Measurements from ENCODE around the gene PREX1.

The PREX1 gene

GRCh38 chr20:48649104-48649626 is 178.6 kb downstream of the PREX1 start:
- DNase-seq: no peak

GRCh38 chr20:48648482-48649051 is 179.2 kb downstream of the PREX1 start:
- no peak for DNase-seq

DNA sequence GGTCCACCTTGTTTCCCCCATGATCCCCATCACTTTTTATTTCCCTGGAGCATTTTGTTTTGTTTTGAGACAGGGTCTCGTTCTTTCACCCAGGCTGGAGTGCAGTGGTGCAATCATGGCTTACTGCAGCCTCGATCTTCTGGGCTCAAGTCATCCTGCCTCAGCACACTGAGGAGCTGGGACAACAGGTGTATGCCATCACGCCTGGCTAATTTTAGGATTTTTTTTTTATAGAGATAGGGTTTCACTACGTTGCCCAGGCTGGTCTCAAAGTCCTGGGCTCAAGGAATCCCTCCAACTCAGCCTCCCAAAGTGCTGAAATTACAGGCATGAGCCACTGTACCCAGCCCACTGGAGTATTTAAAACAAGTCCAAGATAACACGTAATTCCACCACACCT is 179.9 kb downstream of the PREX1 start:
- DNase-seq: no peak

- no peak for DNase-seq
These were observed 182.1 kb downstream of the PREX1 start for GRCh38 chr20:48645666-48646065.

DNA sequence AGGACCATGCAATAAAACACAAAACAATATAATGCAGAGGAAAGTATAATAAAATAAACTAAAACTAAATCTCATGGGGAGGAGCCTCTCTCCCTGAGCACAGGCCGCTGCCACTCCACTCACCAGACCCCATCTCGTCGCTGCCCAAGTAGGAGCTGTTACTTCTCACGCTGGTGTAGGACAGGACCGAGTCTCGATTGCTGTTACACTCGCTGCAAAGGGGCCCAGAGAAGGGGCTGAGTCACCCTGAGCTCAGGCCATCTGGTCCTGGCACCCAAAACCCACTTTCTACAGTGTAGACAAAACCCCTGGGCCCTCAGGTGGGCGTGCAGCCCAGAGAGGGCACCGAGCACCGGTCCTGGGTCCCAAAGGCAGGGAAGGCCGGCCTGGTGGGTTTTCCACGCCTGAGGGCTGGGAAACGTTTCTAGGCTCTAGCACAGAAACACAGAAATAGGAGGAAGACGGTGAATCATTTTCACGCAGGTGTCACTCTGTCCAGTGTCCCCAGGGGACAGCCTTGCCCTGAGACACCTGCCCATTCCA is 183.4 kb downstream of the PREX1 start:
- DNase-seq: no peak

DNA sequence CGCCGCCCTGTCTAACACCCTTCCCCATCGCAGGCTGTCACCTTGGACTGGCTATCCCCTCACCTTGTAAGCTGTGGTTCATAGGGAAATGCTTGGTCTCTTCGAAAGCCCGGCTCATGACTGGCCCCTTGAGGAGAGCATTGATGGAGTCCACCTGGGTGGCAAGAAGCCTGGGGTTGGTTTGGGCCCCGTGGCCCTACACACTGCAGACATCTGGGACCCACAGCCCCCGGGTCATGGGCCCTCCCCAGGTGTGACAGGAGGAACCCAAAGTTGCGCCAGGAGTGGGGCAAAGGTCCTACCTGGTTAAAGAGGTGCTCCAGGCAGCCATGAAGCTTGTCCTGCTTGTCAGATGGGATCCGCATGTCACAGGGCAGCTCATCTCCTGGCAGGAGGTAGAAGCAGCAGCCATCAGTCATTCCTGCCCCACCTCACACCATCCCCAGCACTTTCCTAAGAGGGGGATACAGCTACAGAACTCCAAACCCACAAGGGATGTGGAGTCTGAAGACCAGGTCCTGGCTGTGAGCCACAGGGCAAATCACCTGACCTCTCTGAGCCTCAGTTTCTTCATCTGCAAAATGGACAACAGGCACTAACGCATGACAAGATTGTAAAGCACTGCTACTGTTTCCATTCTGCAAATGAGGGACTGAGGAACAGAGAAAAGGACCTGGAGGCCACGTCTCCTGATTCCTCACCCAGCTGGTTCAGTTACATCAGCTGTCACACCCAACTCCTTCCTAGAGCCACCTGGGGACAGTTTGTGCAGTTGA is 185.5 kb downstream of the PREX1 start:
- DNase-seq: no peak

GRCh38 chr20:48640871-48641270 is 186.9 kb downstream of the PREX1 start:
- no peak for DNase-seq

DNA sequence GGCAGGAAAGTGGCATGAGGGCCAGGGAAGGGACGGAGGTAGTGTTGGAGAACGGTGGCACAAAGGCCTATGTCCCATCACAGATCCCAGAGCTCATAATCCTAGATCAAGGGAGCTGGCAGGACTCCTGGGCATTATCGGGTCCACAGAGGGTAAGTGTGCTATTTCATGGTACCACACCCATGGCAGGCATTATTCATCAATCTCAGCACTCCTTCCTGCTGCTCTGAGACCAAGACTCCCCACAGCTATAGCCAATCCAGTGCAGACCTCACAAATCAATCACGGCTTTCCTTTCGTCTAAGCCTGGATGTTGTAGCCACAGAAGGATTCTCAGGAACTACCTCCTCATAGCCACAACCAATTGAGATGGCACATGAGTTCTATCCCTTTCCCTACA is 187.9 kb downstream of the PREX1 start:
- no peak for DNase-seq

DNA sequence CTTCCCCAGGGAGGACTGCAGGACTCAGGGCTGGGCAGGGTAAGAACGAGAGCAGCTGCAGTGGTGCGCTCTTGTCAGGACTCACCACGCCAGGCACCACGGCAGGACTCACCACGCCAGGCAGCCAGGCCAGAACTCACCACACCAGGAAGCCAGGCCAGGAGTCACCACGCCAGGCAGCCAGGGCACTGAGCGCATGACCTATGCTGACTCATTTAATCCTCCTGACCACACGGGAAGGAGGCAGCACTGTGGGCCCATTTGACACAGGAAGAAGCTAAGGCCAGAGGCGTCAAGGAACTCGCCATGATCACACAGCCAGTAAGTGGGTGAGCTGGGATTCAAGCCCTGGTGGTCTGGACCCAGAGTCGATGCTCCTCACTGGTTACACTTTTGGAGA is 189.3 kb downstream of the PREX1 start:
- no peak for DNase-seq

DNA sequence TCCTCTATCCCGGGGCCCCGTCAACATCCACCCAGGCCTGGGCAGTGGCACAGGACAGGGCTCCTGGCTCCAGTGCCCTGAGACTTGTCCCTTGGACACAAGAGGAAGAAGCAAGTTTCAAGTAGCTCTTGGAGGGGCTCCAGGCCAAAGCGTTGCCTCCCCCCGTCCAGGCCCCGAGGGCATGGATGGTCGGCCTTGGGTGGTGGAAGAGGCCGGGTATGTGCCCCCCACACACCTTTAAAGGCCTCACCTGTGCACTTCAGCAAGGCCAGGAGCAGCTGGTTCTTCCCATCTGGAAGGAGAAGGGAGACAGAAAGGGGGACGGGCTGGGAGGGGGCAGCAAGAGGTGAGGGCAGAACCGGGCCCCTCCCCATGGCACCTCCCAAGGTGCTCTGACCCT is 190.3 kb downstream of the PREX1 start:
- DNase-seq: no peak

GRCh38 chr20:48636301-48636700 is 191.5 kb downstream of the PREX1 start:
- DNase-seq: peak; percentile 41

- DNase-seq: peak; percentile 49
These were observed 192.0 kb downstream of the PREX1 start for GRCh38 chr20:48635791-48636267.

DNA sequence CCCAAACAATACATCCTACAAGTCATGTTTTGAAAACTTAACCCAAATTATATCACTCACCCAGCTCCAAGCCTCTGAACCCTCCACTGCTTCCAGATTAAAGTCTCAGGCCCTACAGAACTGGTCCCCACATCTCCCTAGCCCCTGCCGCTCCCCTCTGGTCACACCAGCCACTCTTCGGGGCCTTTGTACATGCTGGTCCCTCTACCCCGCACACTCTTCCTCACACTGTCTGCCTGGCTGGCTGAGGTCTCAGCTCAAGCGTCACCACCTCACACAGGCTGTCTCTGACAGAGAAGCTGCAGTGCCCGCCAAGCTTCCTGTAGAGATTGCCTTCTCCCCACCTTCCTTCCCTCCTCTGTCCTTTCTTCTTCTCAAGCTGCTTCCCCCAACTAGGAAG is 192.4 kb downstream of the PREX1 start:
- DNase-seq: no peak

- DNase-seq: no peak
These were observed 193.2 kb downstream of the PREX1 start for GRCh38 chr20:48634641-48635040.

DNA sequence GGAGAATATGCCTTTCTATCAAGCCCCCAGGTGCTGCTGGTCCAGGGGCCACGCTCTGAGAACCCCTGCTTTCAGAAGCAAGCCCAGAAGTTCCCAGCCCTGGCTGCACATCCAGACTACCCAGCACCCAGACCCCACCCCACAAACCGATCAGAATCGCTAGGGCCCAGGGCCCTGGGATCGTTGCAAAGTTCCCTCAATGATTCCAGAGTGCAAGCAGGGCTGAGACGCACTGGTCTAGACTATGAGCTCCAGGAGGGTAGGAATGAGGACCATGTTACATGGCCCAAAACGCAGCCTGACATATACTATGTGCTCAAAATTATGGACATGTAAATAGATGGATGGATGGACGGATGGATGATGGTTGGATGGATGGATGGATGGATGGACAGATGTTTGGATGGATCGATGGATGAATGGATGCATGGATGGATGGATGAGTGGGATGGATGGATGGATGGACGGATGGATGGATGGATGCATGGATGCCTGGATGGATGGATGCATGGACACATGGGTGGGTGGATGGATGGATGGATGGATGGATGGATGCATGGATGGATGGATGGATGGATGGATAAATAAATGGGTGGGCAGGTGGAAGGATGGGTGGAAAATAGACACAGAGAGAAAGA is 194.1 kb downstream of the PREX1 start:
- DNase-seq: no peak

DNA sequence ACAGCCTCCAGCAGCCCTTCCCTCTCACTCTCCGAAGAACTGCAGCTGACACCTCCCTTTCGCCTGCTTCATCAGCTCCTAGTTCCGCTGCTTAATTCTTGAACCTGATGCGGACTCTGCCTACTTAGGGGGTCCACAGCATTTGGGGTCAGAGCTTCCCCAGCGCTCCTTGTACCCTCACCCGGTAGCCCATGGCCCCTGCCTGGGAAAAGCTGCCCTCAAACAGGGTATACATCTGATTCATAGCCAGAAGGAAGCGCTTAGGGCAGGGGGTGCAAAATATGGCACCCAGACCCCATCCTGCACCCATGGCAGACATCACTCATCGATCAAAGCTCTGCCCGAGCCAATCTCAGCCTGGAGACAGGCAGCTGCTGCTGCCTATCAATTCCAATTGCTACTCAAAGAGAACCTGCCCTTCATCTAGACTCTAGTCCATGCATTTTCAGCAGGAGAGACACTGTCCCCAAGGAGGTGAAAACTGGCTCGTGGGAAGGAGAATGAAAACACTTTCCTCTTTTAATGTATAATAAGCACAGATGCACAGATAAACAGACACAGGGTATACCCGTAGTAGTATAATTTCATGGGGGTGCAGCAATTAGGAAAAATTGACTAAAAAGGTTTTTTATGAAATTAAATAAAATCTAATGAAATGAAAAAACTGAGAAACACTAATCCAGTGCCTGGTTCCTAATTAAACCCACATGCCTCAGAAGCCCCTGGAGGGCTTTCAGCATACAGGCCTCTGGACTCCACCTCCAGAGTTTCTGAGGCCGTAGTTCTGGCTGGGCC is 194.8 kb downstream of the PREX1 start:
- DNase-seq: no peak

DNA sequence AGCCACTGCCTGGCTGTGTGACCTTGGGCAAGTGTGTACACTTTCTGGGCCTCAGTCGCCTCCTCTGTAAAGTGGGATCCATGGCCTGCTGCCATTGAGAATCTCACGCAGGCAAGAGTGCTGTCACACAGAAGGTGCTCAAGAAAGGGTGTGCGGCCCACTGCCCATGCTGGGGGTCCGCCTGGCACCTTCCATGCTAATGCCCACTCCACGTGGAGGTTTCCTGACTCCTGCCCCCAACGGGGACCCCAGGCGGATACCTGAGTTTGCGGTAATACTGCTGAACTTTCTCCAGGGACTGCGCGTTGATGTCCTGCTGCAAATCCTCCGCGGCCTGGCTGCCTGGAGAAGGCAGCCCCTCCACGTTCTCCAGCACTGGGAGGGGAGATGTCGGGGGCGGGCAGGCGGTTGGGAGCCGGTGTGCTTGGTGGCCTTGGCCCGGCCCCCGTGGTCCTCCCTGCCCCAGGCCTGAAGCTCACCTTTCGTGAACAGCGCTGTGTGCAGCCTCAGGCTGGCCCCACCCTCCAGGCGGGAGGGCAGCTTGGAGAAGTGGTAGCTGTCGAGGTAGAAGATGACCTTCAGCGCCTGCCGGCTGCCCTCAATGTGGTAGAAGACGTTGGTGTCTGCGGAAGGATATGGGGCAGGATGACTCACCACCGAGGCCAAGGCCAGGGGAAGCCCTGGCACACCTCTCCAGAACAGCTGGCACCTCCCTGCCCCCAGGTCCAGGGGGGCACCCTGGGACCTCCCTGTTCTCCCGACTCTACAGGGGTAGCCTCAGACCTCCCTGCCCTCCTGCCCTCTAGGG is 195.6 kb downstream of the PREX1 start:
- DNase-seq: no peak

- DNase-seq: no peak
These were observed 196.4 kb downstream of the PREX1 start for GRCh38 chr20:48631114-48632016.

DNA sequence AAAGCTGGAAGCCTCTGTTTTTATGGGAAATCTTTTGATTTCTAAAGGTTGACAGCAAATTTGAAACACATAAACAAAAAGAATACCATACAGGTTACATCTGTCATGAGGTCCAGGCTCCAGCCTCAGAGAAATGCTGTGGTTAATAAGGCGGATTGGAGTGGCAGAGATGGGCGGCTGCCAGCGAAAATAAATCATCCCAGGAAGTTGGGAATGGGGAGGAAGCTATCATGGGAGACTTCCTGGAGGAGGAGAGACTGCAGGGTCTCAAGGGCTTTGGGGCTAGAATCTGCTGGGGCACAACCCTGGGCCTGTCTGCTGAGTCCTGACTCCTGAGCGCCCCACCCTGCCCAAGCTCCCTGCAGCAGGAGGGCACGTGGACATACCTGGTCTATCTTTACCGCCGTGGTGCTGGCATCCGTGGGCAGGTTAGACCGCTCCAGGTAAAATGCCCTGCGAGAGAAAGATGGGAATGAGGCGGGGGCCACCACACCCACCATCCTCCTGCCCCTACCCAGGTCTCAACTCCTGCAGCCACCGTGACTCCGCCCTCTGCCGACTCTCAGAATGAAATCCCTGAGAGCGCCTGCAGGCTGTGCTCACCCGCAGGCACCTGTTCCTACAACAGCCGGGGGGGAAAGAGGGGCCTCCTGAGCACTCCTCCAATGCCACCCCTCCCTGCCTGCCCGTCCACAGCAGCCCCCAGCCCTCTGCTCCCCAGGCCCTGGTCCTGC is 197.3 kb downstream of the PREX1 start:
- no peak for DNase-seq

DNA sequence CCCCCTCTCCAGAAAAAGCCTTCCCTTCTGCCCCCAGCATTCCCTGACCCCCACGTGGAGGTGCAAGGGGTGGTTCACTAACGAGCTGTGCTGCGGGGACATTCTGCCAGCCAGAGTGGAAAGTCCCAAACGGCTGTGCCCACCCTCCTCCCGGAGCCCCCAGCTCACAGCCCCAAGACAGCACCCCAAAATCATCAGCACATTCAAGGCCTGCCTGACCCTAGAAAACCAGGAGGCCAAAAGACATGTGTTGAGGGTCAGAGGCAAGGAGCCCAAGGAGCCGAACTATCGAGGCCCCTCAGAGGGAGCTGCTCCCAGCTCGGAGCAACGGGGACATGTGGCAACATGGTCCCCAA is 197.9 kb downstream of the PREX1 start:
- DNase-seq: no peak
